Measurements from ENCODE around the gene FRMD4B. TPM values are rescaled to one million over a fixed set of nuclear protein-coding genes. Genes with fewer than 3 reads are reported as not detected.

FRMD4B gene
- total and polyA plus RNA-seq, 2 donors (not counting 3 experiments of a cell fraction or from before 2014, with no cell fraction given) = 66.4 to 89.7 TPM

- Histone ChIP-seq H4K20me1 (replicated peaks; ENCODE audit: control insufficient read depth, extremely low read depth, insufficient read depth, low read length) (no peaks in the 10 kb centered on the region), H3K27ac (ENCODE audit: insufficient read depth, low read depth, low read length) (no peak overlapping the region), H2AFZ (ENCODE audit: low read depth, low read length) (no peak overlapping the region), H3K4me3 (replicated peaks in 1 of 3; ENCODE audit: insufficient read depth in 1 of 3, low read depth in 1 of 3, low read length in 3 of 3) (no peak overlapping the region), H3K9me3 (replicated peaks; ENCODE audit: control insufficient read depth, insufficient read depth, low read length) (no peaks in the 10 kb centered on the region), H3K27me3 (ENCODE audit: control insufficient read depth in 2 of 2, insufficient read depth in 2 of 2, low read length in 2 of 2) (no peaks in the 10 kb centered on the region), H3K79me2 (ENCODE audit: control insufficient read depth, insufficient read depth, low read length) (peaks cover 2% of the 10 kb centered on the region), H3K36me3 (ENCODE audit: control insufficient read depth in 2 of 2, extremely low read depth in 1 of 2, insufficient read depth in 2 of 2, low read length in 2 of 2) (peaks cover 6 to 16% of the 10 kb centered on the region in 2 experiments), H3K4me1 (ENCODE audit: control insufficient read depth, extremely low read depth, insufficient read depth, low read length) (peaks cover 18% of the 10 kb centered on the region), H3K9me1 (replicated peaks; ENCODE audit: control insufficient read depth, extremely low read depth, insufficient read depth, low read length) (no peaks in the 10 kb centered on the region), H3K4me2 (ENCODE audit: insufficient read depth, low read length) (no peak overlapping the region), H3K9ac (replicated peaks; ENCODE audit: extremely low read depth, insufficient read depth, low read length) (no peak overlapping the region)
- POLR2A ChIA-PET = no interaction called here
- no TSS peak for BruUV-seq (replicated peaks)
- TF ChIP-seq EZH2 (IDR thresholded peaks at IDR 0.05; ENCODE audit: borderline replicate concordance, low read depth, low read length, severe bottlenecking) (no peak), MAX (IDR thresholded peaks at IDR 0.05; ENCODE audit: insufficient read depth, insufficient read length) (no peak), GATA2 (IDR thresholded peaks at IDR 0.05; ENCODE audit: insufficient read depth, insufficient read length, low read depth, low read length) (no peak), FOS (IDR thresholded peaks at IDR 0.05; ENCODE audit: borderline replicate concordance, insufficient read depth, low read length) (no peak), POLR2A (IDR thresholded peaks at IDR 0.05; ENCODE audit: low read depth, low read length) (no peak), JUN (IDR thresholded peaks at IDR 0.05; ENCODE audit: borderline replicate concordance, insufficient read depth, insufficient read length, low read depth) (no peak), MYC (IDR thresholded peaks at IDR 0.05; ENCODE audit: low read depth, low read length) (no peak), CTCF (IDR thresholded peaks at IDR 0.05; ENCODE audit: extremely low read depth in 1 of 2, insufficient read depth in 1 of 2, low read depth in 1 of 2, low read length in 2 of 2) (no peak), POLR2AphosphoS5 (IDR thresholded peaks at IDR 0.05; ENCODE audit: insufficient read depth, low read depth, low read length) (no peak)
- intact Hi-C loops (cut with micrococcal nuclease) = no loop called here
- dilution Hi-C loops (cut with MboI; ENCODE audit: extremely low pct_ligation_motif_present, low sequenced_read_pairs) = loop anchor here (25.0 kb wide), 1 partner anchor 240 kb away; no protein-coding TSS in a partner anchor
- CTCF ChIA-PET = interaction anchor here (1.1 to 1.9 kb wide), 2 partner anchors 10 to 135 kb away, joined by 4 to 7 read pairs; no protein-coding TSS in a partner anchor
- FAIRE-seq (no peak), DNase-seq (ENCODE audit: low read depth, low spot score) (no peak)
Observed at GRCh38 chr3:69172058-69172457, 213.8 kb downstream of the FRMD4B start.

All from endothelial cell of umbilical vein (primary cell).